HT-29 (cell line): Measurements from ENCODE around the gene SERPINA4. TPM values are rescaled to one million over a fixed set of nuclear protein-coding genes. Genes with fewer than 3 reads are reported as not detected.

Experiments
- DNase-seq: peaks from one replicate; pipeline ENCODE4 v3.0.0-alpha.2; 2015; ENCODE audit warnings: low spot score
- total RNA-seq: library from RNA; depleted of rRNA; stranded (reverse); fragments of >200 nt; shearing (Covaris generic); gene quantifications from 2 replicates; pipeline ENCODE4 v1.2.3, GENCODE V29; 2014; rRNA removed

The SERPINA4 gene
- total RNA-seq, 1 experiment from 2014 or later = 1.8 TPM

DNA sequence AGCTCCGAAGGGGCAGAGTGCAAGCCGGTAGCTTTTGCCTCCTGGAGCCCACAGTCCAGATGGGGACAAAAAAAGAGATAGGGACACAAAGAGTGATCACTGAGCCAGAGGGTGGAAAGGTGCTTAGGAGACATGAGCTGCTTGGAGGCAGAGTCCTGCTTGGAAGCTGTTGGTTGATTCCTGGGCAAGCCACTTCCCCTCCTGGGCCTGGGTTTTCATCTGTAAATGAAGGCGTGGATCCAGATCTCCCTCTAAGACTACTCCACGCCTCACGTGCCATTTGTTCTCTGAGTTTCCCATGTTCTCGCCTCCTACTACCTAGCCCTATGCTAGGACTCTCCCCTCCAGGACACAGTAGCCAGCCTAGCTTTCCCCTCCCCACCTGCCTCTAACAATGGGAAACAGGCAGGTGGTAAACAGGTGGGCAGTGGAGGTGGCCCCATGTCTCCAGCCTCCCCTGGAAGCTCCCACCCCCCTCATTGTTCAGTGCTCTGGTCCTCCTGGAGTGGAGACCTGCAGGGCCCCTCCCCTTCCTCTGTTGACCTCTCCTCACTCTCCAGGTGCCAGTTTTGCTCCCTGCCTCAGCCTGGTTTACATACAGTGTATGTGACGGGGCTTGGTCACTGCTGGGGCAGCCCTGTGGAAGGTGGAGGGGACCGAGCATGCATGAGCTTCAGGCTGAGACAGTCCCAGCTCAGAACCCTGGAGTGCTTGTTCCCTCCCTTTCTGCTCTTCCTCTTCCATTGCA lies 54.8 kb downstream of the SERPINA4 start:
- no peak for DNase-seq

GRCh38 chr14:94617366-94617941 lies 56.2 kb downstream of the SERPINA4 start:
- no peak for DNase-seq

DNA sequence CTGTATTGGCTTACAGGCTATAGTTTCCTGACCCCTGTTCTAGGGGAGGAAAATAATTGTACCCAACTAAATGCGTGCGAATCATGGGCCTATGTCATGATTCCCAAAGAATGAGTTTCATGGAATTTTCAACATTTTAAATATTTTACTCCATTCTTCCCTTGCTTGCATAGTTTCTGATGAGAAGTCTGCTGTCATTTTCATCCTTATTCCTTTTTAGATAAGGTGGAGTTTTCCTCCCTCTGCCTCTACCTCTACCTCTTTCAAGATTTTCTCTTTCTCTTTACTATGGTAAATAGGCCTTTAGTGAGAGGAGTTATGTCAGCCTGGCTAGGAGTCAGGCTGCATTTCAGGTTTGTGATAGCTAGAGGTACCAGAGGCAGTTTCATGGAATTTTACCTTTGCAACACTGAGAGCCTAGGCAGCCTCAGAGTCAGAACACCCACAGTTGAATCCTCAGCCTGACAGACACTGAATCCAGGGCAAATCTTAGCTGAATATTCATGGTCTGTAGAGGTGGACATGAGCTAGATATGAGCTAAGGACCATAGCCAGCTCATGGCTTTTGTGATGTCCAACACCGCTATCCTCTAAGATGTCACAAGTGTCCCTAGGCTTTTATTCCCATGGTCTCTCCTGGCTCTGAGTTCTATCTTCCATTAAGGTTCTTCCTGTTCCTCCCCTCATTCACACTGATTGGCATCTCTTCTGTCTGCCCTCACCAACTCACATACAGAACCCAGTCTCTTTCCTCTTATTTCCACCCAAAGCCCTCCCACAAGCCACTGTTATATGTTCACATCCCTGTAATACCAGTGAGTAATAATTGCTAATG lies 57.0 kb downstream of the SERPINA4 start:
- DNase-seq = no peak

DNA sequence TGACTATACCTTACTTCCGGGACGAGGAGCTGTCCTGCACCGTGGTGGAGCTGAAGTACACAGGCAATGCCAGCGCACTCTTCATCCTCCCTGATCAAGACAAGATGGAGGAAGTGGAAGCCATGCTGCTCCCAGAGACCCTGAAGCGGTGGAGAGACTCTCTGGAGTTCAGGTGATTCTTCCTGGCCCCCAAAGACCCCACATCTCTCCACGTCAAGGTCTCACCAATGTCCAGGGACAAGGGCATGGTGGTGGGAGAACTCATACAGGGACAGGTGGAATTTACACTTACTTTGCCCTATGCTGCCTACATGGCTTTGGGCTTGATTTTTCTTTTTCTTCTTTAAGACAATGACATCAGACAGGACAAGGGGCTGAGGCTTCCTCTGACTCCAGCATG lies 58.1 kb downstream of the SERPINA4 start:
- DNase-seq = no peak

Other genes with a start within 250 kb of the SERPINA4 start
- gene SERPINA6, start 238.1 kb upstream of the SERPINA4 start, total RNA-seq = 0.99 and 1.2 TPM in 2 replicates
- not detected in 2 replicates for gene SERPINA2, start 194.7 kb upstream of the SERPINA4 start, total RNA-seq
- 304 and 307 TPM in 2 replicates for gene SERPINA1, start 172.8 kb upstream of the SERPINA4 start, total RNA-seq
- not detected in 2 replicates for gene SERPINA11, start 108.6 kb upstream of the SERPINA4 start, total RNA-seq
- not detected in 2 replicates for gene SERPINA9, start 85.2 kb upstream of the SERPINA4 start, total RNA-seq
- gene SERPINA12, start 52.0 kb upstream of the SERPINA4 start, total RNA-seq = not detected in 2 replicates
- 4.9 and 7.9 TPM in 2 replicates for gene SERPINA5, start 20.0 kb downstream of the SERPINA4 start, total RNA-seq
- 1.0 and 2.0 TPM in 2 replicates for gene SERPINA3, start 50.9 kb downstream of the SERPINA4 start, total RNA-seq
- not detected in 2 replicates for gene GSC, start 208.7 kb downstream of the SERPINA4 start, total RNA-seq